C4-2B (cell line): Measurements from ENCODE around the gene ZNF281.
"Not testable (repeated sequence)": the region's sequence is repeated elsewhere in the genome, so short reads cannot be mapped to it uniquely, and the experiment has no call there.

ENCODE experiments used
- CTCF ChIP-seq: fragments of 450-650 bp; conservative IDR thresholded peaks from 2 replicates; pipeline ENCODE4 v1.5.1; 2017; ENCODE audit warnings: mild to moderate bottlenecking
- ZFX ChIP-seq: fragments of 450-650 bp; IDR thresholded peaks from 2 replicates; pipeline ENCODE4 v1.6.1; 2017

- TF ChIP-seq CTCF, ZFX: not testable (repeated sequence)
These were observed 3.9 kb upstream of the ZNF281 start for GRCh38 chr1:200413766-200414165.
